K562 (cell line): ENCODE data around the gene HIVEP1. TPM values are rescaled to one million over a fixed set of nuclear protein-coding genes. Genes with fewer than 3 reads are reported as not detected.

Experiments used
- ATAC-seq: fragments of 200-7000 bp; cut with Tn5 transposase; 3 replicates; pipeline ENCODE4 v1.9.1; 2020; ENCODE audit warnings: moderate library complexity
- BruUV-seq: library from RNA; stranded (reverse); fragments of 400-500 nt; replicated peaks from 2 replicates; lab custom pipeline; 2021; lab: Mats Ljungman, UMichigan
- CTCF ChIA-PET: fragments of 300-600 bp; formaldehyde crosslinking; extraction: SDS; loops from one replicate; lab custom pipeline; 2021; ENCODE audit warnings: low intra/inter-chr PET ratio; lab: Yijun Ruan, JAX
- POLR2A ChIA-PET: fragments of 300-600, 350-650 bp; sonication (Branson Sonifier 250); formaldehyde crosslinking; extraction: SDS; loops from one replicate; lab custom pipeline; 2021; ENCODE audit warnings: antibody characterized with exemption, inconsistent platforms; lab: Yijun Ruan, JAX
- DNase-seq, 4 experiments: peaks; one replicate each; pipeline versions ENCODE4 v3.0.0 to v3.0.0-alpha.2; 2011 to 2018; ENCODE audit warnings: low spot score in 3 of 4, mixed read lengths in 3 of 4; ENCODE audit errors: extremely low read depth in 1 of 4
- FAIRE-seq: peaks from 2 replicates; lab custom pipeline; 2011; peaks lifted over from hg19 to GRCh38; lab: Jason Lieb, UNC
- H2AFZ ChIP-seq: 2 replicates; pipeline ENCODE4 v1.6.0; 2011; ENCODE audit warnings: low read depth, low read length, control low read depth, inconsistent platforms
- H3K27ac ChIP-seq: fragments of 200-600 bp; 3 replicates; pipeline ENCODE4 v1.8.0; 2011; ENCODE audit warnings: low read depth, mild to moderate bottlenecking, control low read depth, inconsistent platforms, low read length, moderate library complexity, mixed read lengths; ENCODE audit errors: extremely low read depth
- H3K27me3 ChIP-seq, 2 experiments: fragments of 300-600 bp in 1 of 2; 2 replicates in 1 of 2; 3 replicates in 1 of 2; pipeline versions ENCODE4 v1.6.0 to v1.8.0; 2011; ENCODE audit warnings: inconsistent platforms in 2 of 2, low read length in 2 of 2, mild to moderate bottlenecking in 1 of 2, mixed read lengths in 1 of 2, moderate library complexity in 1 of 2; ENCODE audit not compliant: control insufficient read depth in 2 of 2, insufficient read depth in 2 of 2
- H3K36me3 ChIP-seq: fragments of 300-600 bp; 3 replicates; pipeline ENCODE4 v1.8.0; 2011; ENCODE audit warnings: mild to moderate bottlenecking, low read length, inconsistent platforms; ENCODE audit not compliant: control insufficient read depth, insufficient read depth
- H3K4me1 ChIP-seq, 2 experiments: fragments of 200-600 bp in 1 of 2; replicated peaks in 1 of 2; 2 replicates in 1 of 2; 3 replicates in 1 of 2; pipeline versions ENCODE4 v1.5.1 to v1.8.0; 2011; ENCODE audit warnings: inconsistent platforms in 2 of 2, low read length in 2 of 2, mild to moderate bottlenecking in 1 of 2, mixed read lengths in 1 of 2, moderate library complexity in 1 of 2; ENCODE audit not compliant: control insufficient read depth in 2 of 2, insufficient read depth in 2 of 2
- H3K4me2 ChIP-seq: 2 replicates; pipeline ENCODE4 v1.6.1; 2011; ENCODE audit warnings: low read length, control low read depth, inconsistent platforms, mixed read lengths; ENCODE audit not compliant: insufficient read depth
- H3K4me3 ChIP-seq: fragments of 200-600 bp; sonication (generic), shearing (Covaris generic); 2 replicates; pipeline ENCODE4 v1.5.1; 2016; ENCODE audit warnings: control low read depth, inconsistent platforms
- H3K79me2 ChIP-seq: fragments of 200-600 bp; 3 replicates; pipeline ENCODE4 v1.8.0; 2011; ENCODE audit warnings: low read length, inconsistent platforms; ENCODE audit not compliant: control insufficient read depth, insufficient read depth
- H3K9ac ChIP-seq, 2 experiments: 2 replicates each; pipeline versions ENCODE4 v1.6.0 to v1.6.1; 2011; ENCODE audit warnings: low read depth in 2 of 2, low read length in 2 of 2, control low read depth in 1 of 2, inconsistent platforms in 1 of 2, mild to moderate bottlenecking in 1 of 2, mixed read lengths in 1 of 2; ENCODE audit not compliant: insufficient read depth in 1 of 2
- H3K9me1 ChIP-seq: one replicate; pipeline ENCODE4 v1.6.0; 2011; ENCODE audit warnings: inconsistent platforms, mild to moderate bottlenecking, low read length, moderate library complexity; ENCODE audit not compliant: control insufficient read depth, insufficient read depth
- H3K9me3 ChIP-seq: replicated peaks from 2 replicates; pipeline ENCODE4 v1.5.1; 2011; ENCODE audit warnings: low read depth, low read length, inconsistent platforms; ENCODE audit not compliant: control insufficient read depth, insufficient read depth
- H4K20me1 ChIP-seq: replicated peaks from 2 replicates; pipeline ENCODE4 v1.6.1; 2011; ENCODE audit warnings: low read length, inconsistent platforms, mixed read lengths; ENCODE audit not compliant: control insufficient read depth, insufficient read depth
- ATF1 ChIP-seq, 2 experiments: fragments of 450-650 bp in 1 of 2; IDR thresholded peaks; 2 replicates each; pipeline ENCODE4 v1.6.1; 2016; ENCODE audit warnings: missing compliant biosample characterization in 1 of 2, missing genetic modification characterization in 1 of 2
- CBX1 ChIP-seq: sonication (generic); IDR thresholded peaks from 2 replicates; pipeline ENCODE4 v1.6.1; 2016; ENCODE audit warnings: antibody characterized with exemption, low read depth, mild to moderate bottlenecking
- EGR1 ChIP-seq: fragments of 450-650 bp; conservative IDR thresholded peaks from 2 replicates; pipeline ENCODE4 v1.6.1; 2017; ENCODE audit warnings: mild to moderate bottlenecking
- ETV6 ChIP-seq, 3 experiments: fragments of 150-350 bp in 1 of 3; sonication (generic) in 1 of 3; formaldehyde crosslinking in 1 of 3; IDR thresholded peaks; 2 replicates each; pipeline versions ENCODE4 v1.6.1 to v1.8.0; 2014 to 2022; ENCODE audit warnings: borderline replicate concordance in 2 of 3, low read depth in 2 of 3, antibody characterized with exemption in 1 of 3, low read length in 1 of 3, mild to moderate bottlenecking in 1 of 3, missing genetic modification reagents in 1 of 3
- NR3C1 ChIP-seq: sonication (generic); formaldehyde crosslinking; IDR thresholded peaks from 2 replicates; pipeline ENCODE4 v1.8.1; 2022; ENCODE audit warnings: missing genetic modification reagents
- SAFB ChIP-seq: fragments of 200-400 bp; formaldehyde crosslinking; IDR thresholded peaks from 2 replicates; pipeline ENCODE4 v1.6.1; 2017; ENCODE audit warnings: low read depth, low read length, borderline replicate concordance
- TEAD4 ChIP-seq, 2 experiments: sonication (generic) in 1 of 2; formaldehyde crosslinking in 1 of 2; IDR thresholded peaks; 2 replicates each; pipeline versions ENCODE4 v1.6.1 to v1.8.0; 2012 to 2022; ENCODE audit warnings: borderline replicate concordance in 1 of 2, inconsistent platforms in 1 of 2, low read length in 1 of 2, mild to moderate bottlenecking in 1 of 2, missing genetic modification reagents in 1 of 2
- ZC3H8 ChIP-seq: fragments of 450-650 bp; IDR thresholded peaks from 2 replicates; pipeline ENCODE4 v1.6.1; 2017
- ZNF184 ChIP-seq: sonication (generic); formaldehyde crosslinking; IDR thresholded peaks from 2 replicates; pipeline ENCODE4 v1.5.0; 2020; ENCODE audit warnings: missing genetic modification reagents
- ZNF57 ChIP-seq: fragments of 450-650 bp; formaldehyde crosslinking; IDR thresholded peaks from 2 replicates; pipeline ENCODE4 v1.4.0; 2020; ENCODE audit warnings: mild to moderate bottlenecking, moderate library complexity
- ZNF707 ChIP-seq: fragments of 250-450 bp; sonication (Bioruptor Pico); conservative IDR thresholded peaks from 2 replicates; pipeline ENCODE4 v1.8.0; 2022; ENCODE audit warnings: inconsistent platforms, mild to moderate bottlenecking, moderate library complexity
- ZNF830 ChIP-seq: fragments of 250-450 bp; sonication (Bioruptor Pico); IDR thresholded peaks from 2 replicates; pipeline ENCODE4 v1.5.0; 2021; ENCODE audit warnings: mild to moderate bottlenecking
- in situ Hi-C: fragments of 300-500 bp; cut with MboI; formaldehyde crosslinking; loops from 4 replicates; pipeline ENCODE4 v1.15.0; 2018; ENCODE audit warnings: inconsistent platforms, mixed read lengths
- intact Hi-C: fragments of 100-400 bp; cut with micrococcal nuclease; formaldehyde crosslinking; loops from 2 replicates; pipeline ENCODE4 v1.14.2; 2022
- polyA plus RNA-seq, 8 experiments: library from polyadenylated mRNA; depleted of rRNA in 4 of 8; stranded (reverse) in 5 of 8; unstranded in 3 of 8; fragments of >200 nt; fragmentation: Nextera tagmentation in 2 of 8; fragmentation: Illumina TruSeq in 1 of 8; extraction: Ambion mirVana in 2 of 8; extraction: Trizol in 1 of 8; gene quantifications; 2 replicates each; pipeline versions ENCODE4 v1.2.1 to v1.2.3, GENCODE V29; 2011 to 2014; ENCODE audit warnings: inconsistent platforms in 1 of 8, missing spikeins in 1 of 8
- total RNA-seq, 7 experiments: library from RNA; depleted of rRNA in 6 of 7; stranded (reverse); fragments of >200 nt in 6 of 7; fragmentation: Illumina TruSeq in 2 of 7; extraction: Trizol in 2 of 7; gene quantifications; 2 replicates each; pipeline versions ENCODE4 v1.2.1 to v1.2.3, GENCODE V29; 2011 to 2021; ENCODE audit warnings: low replicate concordance in 1 of 7
- TF ChIP-seq, protein P1 (sequence below): fragments of 450-650 bp; formaldehyde crosslinking; IDR thresholded peaks from 2 replicates; pipeline ENCODE4 v1.4.0; 2020; ENCODE audit warnings: mild to moderate bottlenecking, mixed read lengths

The HIVEP1 gene
- total and polyA plus RNA-seq, 9 of the 15 experiments (the other 6 are each of a cell fraction or from before 2014, with no cell fraction given), result 6.0 to 33.3 (median 21.7) TPM

DNA sequence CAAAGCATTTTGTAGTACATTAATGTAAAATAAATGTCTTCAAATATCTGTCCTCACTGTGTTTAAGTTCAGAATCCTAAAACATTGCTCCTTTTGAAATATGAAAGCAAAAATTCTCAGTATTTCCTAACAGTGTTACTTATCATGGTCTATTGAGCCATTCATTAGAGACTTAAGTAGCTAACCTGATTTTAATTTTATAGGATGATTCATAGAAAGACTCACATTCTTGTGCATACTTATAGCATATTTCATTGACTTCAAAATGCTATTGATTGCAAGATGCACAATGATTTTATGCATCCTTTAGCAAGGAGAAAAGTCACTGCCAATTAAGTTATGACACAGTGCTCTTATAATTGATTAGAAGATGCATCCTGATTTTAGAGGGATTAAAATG, 85.7 kb downstream of the HIVEP1 start:
- in situ Hi-C loops (no loop called here), intact Hi-C loops (no loop called here)
- POLR2A ChIA-PET, result interaction anchor here (0.7 kb wide), 1 partner anchor 15 kb away, joined by 3 read pairs; no protein-coding TSS in a partner anchor
- Histone ChIP-seq H3K4me1 (peaks cover 0 to 3% of the 10 kb centered on the region in 2 experiments; a peak in 1 of 5 replicates), H3K27me3 (no peaks in the 10 kb centered on the region), H3K4me3 (no peak overlapping the region), H3K9me3 (no peaks in the 10 kb centered on the region; the same call in 1 of the 2 replicates), H3K27ac (no peak overlapping the region), H4K20me1 (no peaks in the 10 kb centered on the region), H3K9ac (no peak overlapping the region), H3K9me1 (no peaks in the 10 kb centered on the region), H3K79me2 (peaks cover 35% of the 10 kb centered on the region), H2AFZ (no peak overlapping the region), H3K36me3 (peaks cover 7% of the 10 kb centered on the region), H3K4me2 (no peak overlapping the region)
- ATAC-seq (no peak), FAIRE-seq (no peak), DNase-seq (no peak)
- no peak for TF ChIP-seq CBX1
- no peak for TF ChIP-seq ZC3H8
- TF ChIP-seq ZNF57 (CRISPR knock-in tag), result no peak
- no peak for TF ChIP-seq ETV6 (IDR thresholded peaks at IDR 0.05; ENCODE audit: borderline replicate concordance in 1 of 2, low read depth in 2 of 2, low read length in 1 of 2)
- TF ChIP-seq ETV6 (CRISPR knock-in tag; IDR thresholded peaks at IDR 0.05; ENCODE audit: borderline replicate concordance), result no peak
- no peak for TF ChIP-seq SAFB
- TF ChIP-seq NR3C1, result no peak
- no peak for TF ChIP-seq ZNF830 (CRISPR knock-in tag)
- TF ChIP-seq, protein P1, sequence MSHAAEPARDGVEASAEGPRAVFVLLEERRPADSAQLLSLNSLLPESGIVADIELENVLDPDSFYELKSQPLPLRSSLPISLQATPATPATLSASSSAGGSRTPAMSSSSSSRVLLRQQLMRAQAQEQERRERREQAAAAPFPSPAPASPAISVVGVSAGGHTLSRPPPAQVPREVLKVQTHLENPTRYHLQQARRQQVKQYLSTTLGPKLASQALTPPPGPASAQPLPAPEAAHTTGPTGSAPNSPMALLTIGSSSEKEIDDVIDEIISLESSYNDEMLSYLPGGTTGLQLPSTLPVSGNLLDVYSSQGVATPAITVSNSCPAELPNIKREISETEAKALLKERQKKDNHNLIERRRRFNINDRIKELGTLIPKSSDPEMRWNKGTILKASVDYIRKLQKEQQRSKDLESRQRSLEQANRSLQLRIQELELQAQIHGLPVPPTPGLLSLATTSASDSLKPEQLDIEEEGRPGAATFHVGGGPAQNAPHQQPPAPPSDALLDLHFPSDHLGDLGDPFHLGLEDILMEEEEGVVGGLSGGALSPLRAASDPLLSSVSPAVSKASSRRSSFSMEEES, result no peak
- TF ChIP-seq TEAD4 (IDR thresholded peaks at IDR 0.05; ENCODE audit: low read length), result no peak
- no peak for TF ChIP-seq TEAD4 (CRISPR knock-in tag; IDR thresholded peaks at IDR 0.05; ENCODE audit: borderline replicate concordance)
- no peak for TF ChIP-seq ATF1 (CRISPR knock-in tag; IDR thresholded peaks at IDR 0.05)
- TF ChIP-seq ATF1 (tag; IDR thresholded peaks at IDR 0.05), result no peak
- no peak for TF ChIP-seq EGR1
- no peak for TF ChIP-seq ZNF184 (CRISPR knock-in tag)
- TF ChIP-seq ZNF707 (CRISPR knock-in tag), result no peak
- no TSS peak for BruUV-seq
- CTCF ChIA-PET, result no interaction called here
